PFSK-1 (cell line): ENCODE results near the gene GNG7.

ENCODE experiments used
- FOXP2 ChIP-seq: optimal IDR thresholded peaks from 2 replicates; pipeline ENCODE3; 2011; ENCODE audit warnings: borderline replicate concordance, control low read depth, inconsistent platforms; ENCODE audit not compliant: insufficient read depth; ENCODE audit errors: extremely low read length, extremely low read depth
- POLR2AphosphoS5 ChIP-seq: IDR thresholded peaks from 2 replicates; pipeline ENCODE4 v1.6.1; 2012; ENCODE audit warnings: low read depth, mild to moderate bottlenecking, control low read depth, low read length, moderate library complexity
- REST ChIP-seq, 2 experiments: IDR thresholded peaks; 2 replicates each; pipeline versions ENCODE4 v1.6.1 to v1.8.0; 2011 to 2012; ENCODE audit warnings: low read depth in 2 of 2, low read length in 2 of 2, control low read depth in 1 of 2, inconsistent platforms in 1 of 2, mild to moderate bottlenecking in 1 of 2, moderate library complexity in 1 of 2; ENCODE audit not compliant: insufficient read depth in 1 of 2
- SIN3A ChIP-seq: IDR thresholded peaks from 2 replicates; pipeline ENCODE4 v1.6.1; 2012; ENCODE audit warnings: mild to moderate bottlenecking, low read length, moderate library complexity, borderline replicate concordance; ENCODE audit not compliant: insufficient read depth
- TAF1 ChIP-seq: IDR thresholded peaks from 2 replicates; pipeline ENCODE4 v1.6.1; 2012; ENCODE audit warnings: low read length, control low read depth, borderline replicate concordance; ENCODE audit not compliant: insufficient read depth

GNG7 gene

DNA sequence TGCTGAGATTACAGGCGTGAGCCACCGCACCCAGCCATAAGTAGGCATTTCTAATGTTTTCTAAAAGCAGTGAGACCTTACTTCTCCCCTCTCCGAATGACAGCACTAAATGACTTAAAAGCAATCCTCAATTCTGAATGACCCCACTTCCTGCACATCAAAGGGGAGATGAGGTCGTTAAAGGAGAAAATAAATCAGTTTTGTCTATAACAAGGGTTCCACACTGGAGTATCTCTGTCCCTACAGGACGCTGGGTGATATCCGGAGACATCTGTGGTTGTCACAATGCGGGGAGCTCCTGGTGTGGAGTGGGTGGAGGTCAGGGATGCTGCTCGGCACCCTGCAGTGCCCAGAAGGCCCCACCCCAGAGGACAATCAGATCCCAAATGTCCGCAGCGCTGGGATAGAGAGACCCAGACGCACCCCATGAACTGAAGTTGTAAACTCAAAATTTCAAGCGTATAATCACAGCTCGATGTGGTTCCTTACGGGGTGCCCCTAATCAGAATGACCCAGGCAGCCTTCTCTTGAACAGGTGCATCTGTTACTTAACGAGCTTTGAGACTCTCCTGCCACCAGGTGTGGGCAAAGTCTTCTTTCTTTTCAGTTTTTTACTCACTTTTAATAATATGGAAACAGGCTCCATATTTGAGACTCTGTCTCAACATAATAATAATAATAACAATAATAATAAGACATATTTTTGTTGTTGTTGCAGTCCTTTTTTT, 2.9 kb downstream of the GNG7 start:
- TF ChIP-seq FOXP2, result no peak
- TF ChIP-seq POLR2AphosphoS5, result no peak
- TF ChIP-seq TAF1, result no peak
- no peak for TF ChIP-seq REST (IDR thresholded peaks at IDR 0.05; ENCODE audit: insufficient read depth in 1 of 2, low read depth in 2 of 2, low read length in 2 of 2)
- no peak for TF ChIP-seq SIN3A

- TF ChIP-seq REST (IDR thresholded peaks at IDR 0.05; ENCODE audit: insufficient read depth in 1 of 2, low read depth in 2 of 2, low read length in 2 of 2) (no peak), POLR2AphosphoS5 (no peak), FOXP2 (no peak), TAF1 (no peak)
Measured at GRCh38 chr19:2694196-2694595, 8.3 kb downstream of the GNG7 start.

GRCh38 chr19:2693492-2694160, 8.9 kb downstream of the GNG7 start:
- TF ChIP-seq POLR2AphosphoS5, result no peak
- no peak for TF ChIP-seq TAF1
- no peak for TF ChIP-seq FOXP2
- TF ChIP-seq SIN3A, result no peak
- TF ChIP-seq REST (IDR thresholded peaks at IDR 0.05; ENCODE audit: insufficient read depth in 1 of 2, low read depth in 2 of 2, low read length in 2 of 2), result no peak

- TF ChIP-seq TAF1 (no peak), REST (IDR thresholded peaks at IDR 0.05; ENCODE audit: insufficient read depth in 1 of 2, low read depth in 2 of 2, low read length in 2 of 2) (no peak), SIN3A (no peak), FOXP2 (no peak), POLR2AphosphoS5 (no peak)
Measured at GRCh38 chr19:2691951-2692350, 10.5 kb downstream of the GNG7 start.
